ENCODE data around the gene PCDHGA3.
"Not testable (repeated sequence)": the region's sequence is repeated elsewhere in the genome, so short reads cannot be mapped to it uniquely, and the experiment has no call there.

- TF ChIP-seq CTCF, POLR2A, EP300 (IDR thresholded peaks at IDR 0.05): not testable (repeated sequence)
Measured at GRCh38 chr5:141375444-141376155, 32.0 kb downstream of the PCDHGA3 start.
